Measurements from ENCODE around the gene TCF19.
"Not testable (repeated sequence)": the region's sequence is repeated elsewhere in the genome, so short reads cannot be mapped to it uniquely, and the experiment has no call there.

TCF19 gene

DNA sequence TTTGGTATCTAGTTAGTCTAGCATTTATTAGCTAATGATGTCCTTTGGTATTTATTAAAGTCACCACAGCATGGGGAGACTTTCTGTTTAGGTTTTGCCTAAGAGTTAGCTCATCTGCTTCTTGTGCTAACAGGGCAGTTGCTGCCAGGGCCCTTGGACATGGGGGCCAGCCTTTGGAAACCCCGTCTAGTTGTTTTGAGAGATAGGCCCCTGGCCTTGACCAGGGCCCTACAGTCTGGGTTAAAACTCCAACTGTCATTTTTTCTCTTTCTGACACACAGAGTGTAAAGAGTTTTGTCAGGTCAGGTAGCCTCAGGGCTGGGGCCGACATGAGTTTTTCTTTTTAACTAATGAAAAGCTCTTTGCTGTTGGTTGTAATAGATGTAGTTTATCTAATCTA lies 24.9 kb downstream of the TCF19 start:
- not testable (repeated sequence) for DNase-seq (ENCODE audit: low spot score)

- not testable (repeated sequence) for DNase-seq (ENCODE audit: low spot score)
Observed at GRCh38 chr6:31183859-31184258, 25.5 kb downstream of the TCF19 start.

DNA sequence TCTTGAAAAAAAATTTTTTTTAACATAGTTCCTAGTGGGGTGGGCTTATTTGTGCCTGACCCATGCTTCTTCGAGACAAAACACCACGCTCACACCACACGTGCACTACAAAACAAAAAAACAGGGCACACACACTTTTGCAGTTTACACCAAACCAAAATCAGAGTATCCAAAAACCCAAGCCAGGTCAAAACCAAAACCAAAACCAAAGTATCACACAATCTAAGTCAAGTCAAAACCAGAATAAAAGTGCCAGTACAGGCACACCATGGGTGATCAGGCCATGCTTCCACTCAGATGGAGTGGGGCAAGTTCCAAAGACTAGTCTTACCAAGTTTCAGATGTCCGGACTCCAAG lies 27.3 kb downstream of the TCF19 start:
- not testable (repeated sequence) for DNase-seq (ENCODE audit: low spot score)

DNA sequence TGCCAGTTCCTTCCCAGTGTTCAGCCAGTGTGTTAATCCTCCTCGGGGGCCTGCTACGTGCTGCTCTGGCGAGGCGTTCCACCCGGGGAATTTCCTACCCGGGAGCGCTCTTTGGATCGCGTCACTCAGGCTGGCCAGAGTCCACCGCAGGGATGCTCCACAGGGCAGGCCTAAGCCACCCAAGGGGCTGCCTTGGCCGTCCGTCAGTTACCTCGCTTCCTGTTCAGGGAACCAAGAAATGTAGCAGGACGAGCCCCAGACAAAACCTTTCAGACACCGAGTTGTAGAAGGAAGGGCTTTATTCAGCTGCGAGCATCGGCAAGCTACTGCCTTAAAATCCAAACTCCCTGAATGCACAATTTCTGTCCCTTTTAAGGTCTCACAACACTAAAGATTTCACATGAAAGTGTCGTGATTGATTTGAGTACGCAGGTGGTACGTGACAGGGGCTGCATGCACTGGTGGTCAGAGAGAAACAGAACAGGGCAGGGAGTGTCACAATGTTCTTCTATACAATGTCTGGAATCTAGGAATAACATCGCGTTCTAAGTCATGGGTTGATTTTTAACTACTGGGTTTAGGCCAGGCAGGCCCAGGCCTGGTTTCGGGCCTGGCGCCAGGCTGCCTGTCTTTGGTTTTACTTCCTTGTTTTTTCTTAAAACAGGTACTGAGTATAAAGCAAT lies 27.8 kb downstream of the TCF19 start:
- DNase-seq (ENCODE audit: low spot score), result no peak

GRCh38 chr6:31187780-31188194 lies 29.4 kb downstream of the TCF19 start:
- DNase-seq (ENCODE audit: low spot score), result no peak

GRCh38 chr6:31189223-31189622 lies 30.8 kb downstream of the TCF19 start:
- not testable (repeated sequence) for DNase-seq (ENCODE audit: low spot score)

DNA sequence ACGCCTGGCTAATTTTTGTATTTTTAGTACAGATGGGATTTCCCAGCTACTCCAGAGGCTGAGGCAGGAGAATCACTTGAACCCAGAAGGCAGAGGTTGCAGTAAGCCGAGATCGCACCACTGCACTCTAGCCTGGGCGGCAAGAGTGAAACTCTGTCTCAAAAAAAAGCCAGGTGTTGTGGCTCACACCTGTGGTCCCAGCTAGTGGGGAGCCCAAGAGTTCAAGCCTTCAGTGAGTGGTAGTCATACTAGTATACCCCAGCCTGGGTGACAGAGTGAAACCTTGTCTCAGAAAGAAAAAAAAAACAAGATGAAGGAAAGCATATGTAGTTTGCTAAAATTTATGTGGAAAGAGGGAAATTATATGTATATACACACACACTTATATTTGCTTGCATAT lies 32.1 kb downstream of the TCF19 start:
- no peak for DNase-seq (ENCODE audit: low spot score)

DNA sequence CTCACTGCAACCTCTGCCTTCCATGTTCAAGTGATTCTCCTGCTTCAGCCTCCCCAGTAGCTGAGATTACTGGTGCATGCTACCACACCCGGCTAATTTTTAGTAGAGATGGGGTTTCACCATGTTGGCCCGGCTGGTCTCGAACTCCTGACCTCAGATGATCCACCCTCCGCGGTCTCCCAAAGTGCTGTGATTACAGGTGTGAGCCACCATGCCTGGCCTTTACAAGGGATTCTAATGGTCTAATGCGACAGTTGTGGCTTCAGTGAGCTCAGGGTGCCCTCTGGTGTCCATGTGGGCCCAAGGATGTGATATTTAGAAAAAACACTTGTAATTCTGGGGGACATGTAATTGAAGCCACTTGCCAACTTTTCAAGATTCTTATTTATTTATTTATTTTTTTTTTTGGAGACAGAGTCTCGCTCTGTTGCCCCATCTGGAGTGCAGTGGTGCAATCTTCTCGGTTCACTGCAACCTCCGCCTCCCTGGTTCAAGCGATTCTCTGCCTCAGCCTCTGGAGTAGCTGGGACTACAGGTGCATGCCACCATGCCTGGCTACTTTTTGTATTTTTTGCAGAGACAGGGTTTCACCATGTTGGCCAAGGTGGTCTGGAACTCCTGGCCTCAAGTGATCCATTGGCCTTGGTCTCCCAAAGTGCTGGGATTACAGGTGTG lies 34.2 kb downstream of the TCF19 start:
- peak; percentile 72 for DNase-seq (ENCODE audit: low spot score)

DNA sequence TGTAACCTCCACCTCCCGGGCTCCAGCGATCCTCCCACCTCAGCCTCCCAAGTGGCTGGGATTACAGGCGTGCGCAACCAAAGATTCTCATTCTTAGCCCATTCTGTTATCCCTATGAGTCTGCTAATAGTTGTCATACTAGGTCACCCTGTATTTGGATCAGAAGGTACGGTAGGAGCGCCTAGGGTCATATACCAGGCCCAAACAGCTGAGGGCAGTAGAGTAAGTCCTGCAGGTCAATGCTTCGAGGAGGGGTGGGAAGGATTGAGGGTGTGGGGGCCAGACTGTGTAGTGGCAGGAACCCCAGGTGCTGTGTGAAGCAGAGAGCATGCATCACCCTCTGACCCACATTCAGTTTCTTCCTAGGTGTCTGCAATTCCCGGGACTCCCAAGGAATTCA lies 34.8 kb downstream of the TCF19 start:
- no peak for DNase-seq (ENCODE audit: low spot score)

GRCh38 chr6:31194061-31194834 lies 35.9 kb downstream of the TCF19 start:
- DNase-seq (ENCODE audit: low spot score), result no peak

GRCh38 chr6:31195308-31195979 lies 37.1 kb downstream of the TCF19 start:
- DNase-seq (ENCODE audit: low spot score), result not testable (repeated sequence)

- not testable (repeated sequence) for DNase-seq (ENCODE audit: low spot score)
Observed at GRCh38 chr6:31196251-31197022, 38.0 kb downstream of the TCF19 start.

GRCh38 chr6:31197559-31198305 lies 39.3 kb downstream of the TCF19 start:
- peak; percentile 71 for DNase-seq (ENCODE audit: low spot score)

GRCh38 chr6:31199105-31199452 lies 40.7 kb downstream of the TCF19 start:
- not testable (repeated sequence) for DNase-seq (ENCODE audit: low spot score)

DNA sequence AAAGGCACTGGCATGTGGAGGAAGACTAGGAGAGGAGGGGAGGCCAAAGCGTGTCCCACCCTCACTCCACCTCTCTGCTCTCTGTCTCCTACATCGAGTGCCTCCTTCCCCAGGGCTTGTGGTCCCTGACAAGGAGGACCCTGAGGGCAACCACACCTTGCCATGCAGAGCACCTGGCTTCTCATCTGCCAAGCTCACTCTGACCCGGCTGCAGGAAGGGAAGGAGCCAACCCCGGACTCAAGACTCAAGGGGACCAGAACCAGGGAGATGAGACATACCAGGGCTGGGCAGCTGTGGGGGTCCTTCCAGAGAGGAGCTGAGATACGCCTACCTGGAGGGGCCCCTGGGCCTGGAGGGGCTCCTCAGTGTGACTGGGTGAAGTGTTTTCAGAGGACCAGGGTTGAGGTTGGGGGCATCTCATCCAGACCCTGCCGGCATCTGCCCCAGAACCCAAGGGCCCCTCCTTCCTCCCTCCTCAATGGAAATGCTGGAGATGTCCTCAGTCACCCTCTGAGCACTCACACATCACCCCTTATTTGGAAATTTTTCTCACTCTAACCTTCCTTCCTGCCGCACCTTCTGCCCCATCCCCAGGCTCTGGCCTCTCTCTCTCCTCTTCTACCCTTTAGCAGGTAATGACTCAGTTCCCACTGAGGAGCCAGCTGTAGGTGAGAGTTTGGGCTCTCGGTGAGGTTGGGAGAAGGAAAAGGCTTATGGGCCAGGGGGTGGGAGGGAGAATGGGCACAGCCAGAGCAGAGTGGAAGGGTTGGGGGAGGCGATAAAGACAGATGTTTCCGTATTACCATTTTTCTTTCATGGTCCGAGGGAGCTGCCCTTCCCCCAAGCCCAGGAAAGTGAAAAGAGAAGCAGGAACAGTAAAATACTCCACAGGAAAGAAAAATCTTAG lies 44.1 kb downstream of the TCF19 start:
- DNase-seq (ENCODE audit: low spot score), result no peak

DNA sequence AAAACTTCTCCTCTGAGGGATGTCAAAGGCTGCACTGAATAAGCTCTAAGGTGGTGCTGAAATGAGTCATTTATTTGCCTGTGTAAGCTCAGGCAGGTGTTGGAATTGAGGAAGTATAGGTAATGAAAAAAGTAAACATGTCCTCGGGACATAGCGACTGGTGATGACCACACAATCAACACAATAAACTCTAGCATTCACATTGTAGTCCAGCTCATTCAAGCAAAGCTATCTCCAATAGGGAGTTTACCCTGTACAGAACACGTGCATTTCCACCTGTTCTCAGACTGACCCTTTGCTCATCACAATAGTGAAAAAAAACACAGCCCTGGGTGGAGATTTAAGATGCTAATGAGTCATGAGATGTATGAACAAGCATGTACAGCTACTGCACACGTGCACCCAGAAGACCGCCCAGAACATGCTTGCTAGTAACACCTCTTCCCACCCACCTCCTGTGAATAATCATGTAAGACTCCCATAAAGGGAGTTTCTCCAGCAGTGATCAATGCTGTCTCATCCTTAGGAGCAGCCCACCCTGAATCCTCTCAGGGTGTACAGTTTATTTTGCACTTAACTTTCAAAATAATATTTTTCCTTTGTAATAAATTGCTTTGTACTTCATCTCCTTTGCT lies 45.1 kb downstream of the TCF19 start:
- DNase-seq (ENCODE audit: low spot score), result no peak

DNA sequence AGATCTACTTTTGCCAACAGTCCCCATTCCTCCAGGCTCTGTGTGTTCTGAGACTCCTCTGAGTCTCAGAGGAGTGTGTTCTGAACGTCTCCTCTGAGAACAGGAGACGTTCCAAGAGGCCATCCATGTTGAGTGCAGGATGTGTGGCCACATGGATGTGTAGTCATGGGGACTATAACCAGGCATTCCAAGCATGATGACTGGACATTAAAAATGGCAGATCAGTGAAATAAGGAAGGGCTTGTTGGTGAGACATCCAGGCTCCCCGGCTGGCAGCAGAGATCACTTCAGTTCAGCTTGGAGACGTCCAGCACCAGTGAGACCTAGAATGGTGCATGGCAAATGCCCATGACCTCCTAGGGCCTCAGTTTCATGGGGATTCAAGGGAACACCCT lies 46.4 kb downstream of the TCF19 start:
- no peak for DNase-seq (ENCODE audit: low spot score)

GRCh38 chr6:31205638-31206037 lies 47.2 kb downstream of the TCF19 start:
- DNase-seq (ENCODE audit: low spot score), result no peak

GRCh38 chr6:31208506-31208905 lies 50.1 kb downstream of the TCF19 start:
- no peak for DNase-seq (ENCODE audit: low spot score)

- no peak for DNase-seq (ENCODE audit: low spot score)
Observed at GRCh38 chr6:31209137-31209536, 50.7 kb downstream of the TCF19 start.
